ENCODE data around the gene FTO.

Gene FTO

GRCh38 chr16:54063279-54063773 is 359.4 kb downstream of the FTO start:
- no peak for DNase-seq

GRCh38 chr16:54066451-54067105 is 362.6 kb downstream of the FTO start:
- DNase-seq = no peak

GRCh38 chr16:54067322-54068065 is 363.5 kb downstream of the FTO start:
- DNase-seq = no peak

GRCh38 chr16:54068212-54068611 is 364.3 kb downstream of the FTO start:
- DNase-seq = no peak

- no peak for DNase-seq
Observed at GRCh38 chr16:54069601-54070239, 365.8 kb downstream of the FTO start.

- no peak for DNase-seq
Observed at GRCh38 chr16:54070789-54071343, 366.9 kb downstream of the FTO start.

GRCh38 chr16:54071514-54071913 is 367.6 kb downstream of the FTO start:
- DNase-seq = no peak

GRCh38 chr16:54072237-54072636 is 368.3 kb downstream of the FTO start:
- DNase-seq = no peak

GRCh38 chr16:54073356-54073755 is 369.4 kb downstream of the FTO start:
- DNase-seq = no peak

GRCh38 chr16:54075446-54075845 is 371.5 kb downstream of the FTO start:
- DNase-seq = no peak

- no peak for DNase-seq
Observed at GRCh38 chr16:54076006-54076504, 372.1 kb downstream of the FTO start.

GRCh38 chr16:54077050-54077821 is 373.3 kb downstream of the FTO start:
- no peak for DNase-seq

GRCh38 chr16:54080524-54081008 is 376.6 kb downstream of the FTO start:
- DNase-seq = no peak

- DNase-seq = no peak
Observed at GRCh38 chr16:54086791-54087190, 382.8 kb downstream of the FTO start.

GRCh38 chr16:54090602-54091001 is 386.6 kb downstream of the FTO start:
- no peak for DNase-seq

GRCh38 chr16:54093281-54093680 is 389.3 kb downstream of the FTO start:
- DNase-seq = no peak

- no peak for DNase-seq
Observed at GRCh38 chr16:54094641-54095040, 390.7 kb downstream of the FTO start.

- no peak for DNase-seq
Observed at GRCh38 chr16:54096607-54097006, 392.7 kb downstream of the FTO start.

- no peak for DNase-seq
Observed at GRCh38 chr16:54097774-54098173, 393.8 kb downstream of the FTO start.

- no peak for DNase-seq
Observed at GRCh38 chr16:54098247-54098646, 394.3 kb downstream of the FTO start.

GRCh38 chr16:54099627-54100026 is 395.7 kb downstream of the FTO start:
- no peak for DNase-seq
